GM12891 (cell line): ENCODE measurements around the gene CLSTN3.

Source experiments
- POLR2A ChIP-seq: IDR thresholded peaks from 2 replicates; pipeline ENCODE4 v1.6.1; 2011; ENCODE audit warnings: low read depth, low read length, control low read depth
- POLR2AphosphoS5 ChIP-seq: IDR thresholded peaks from 2 replicates; pipeline ENCODE4 v1.6.1; 2011; ENCODE audit warnings: low read depth, low read length, control low read depth
- SPI1 ChIP-seq: IDR thresholded peaks from 2 replicates; pipeline ENCODE4 v1.6.1; 2011; ENCODE audit warnings: low read depth, low read length, control low read depth

DNA sequence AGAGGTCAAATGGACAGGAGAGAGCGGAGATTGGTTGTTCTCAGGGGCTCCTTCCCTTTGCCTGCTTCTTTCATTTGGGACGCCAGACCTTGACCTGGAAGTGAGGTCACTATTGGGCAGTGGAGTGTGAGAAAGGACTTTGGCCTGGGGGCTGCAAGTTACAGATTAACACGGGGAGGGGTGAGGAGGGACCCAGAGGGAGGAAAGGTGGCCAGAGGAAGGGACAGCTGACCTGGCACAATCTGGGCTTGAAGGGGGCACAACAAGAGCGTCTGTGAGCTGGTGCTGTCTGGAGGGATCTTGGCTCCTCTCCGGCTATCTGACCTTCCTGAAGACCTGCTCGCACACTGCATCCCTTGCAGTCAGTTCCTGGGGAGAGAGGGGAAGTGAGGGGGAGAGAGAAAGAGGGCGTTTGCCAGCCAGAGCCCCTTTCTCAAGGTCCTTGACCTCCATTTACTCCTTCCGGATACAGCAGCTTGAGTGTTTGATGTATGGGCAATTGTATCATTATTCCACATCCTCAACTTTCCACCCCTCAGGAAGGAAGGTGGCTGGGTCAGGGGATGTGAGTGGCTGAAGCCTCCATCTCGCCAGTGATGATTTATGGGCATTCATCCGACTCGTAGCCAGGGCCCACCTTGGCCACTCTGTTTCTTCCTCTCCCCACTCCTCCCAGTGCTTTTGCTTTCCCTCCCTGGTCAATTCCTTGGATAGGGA is 6.2 kb upstream of the CLSTN3 start:
- TF ChIP-seq POLR2AphosphoS5 (no peak), POLR2A (no peak), SPI1 (no peak)
